Panc1 (cell line): ENCODE results near the gene ZNF316.

ENCODE experiments used
- POLR2AphosphoS5 ChIP-seq: IDR thresholded peaks from 2 replicates; pipeline ENCODE4 v1.6.1; 2012; ENCODE audit warnings: mild to moderate bottlenecking, low read depth, low read length, moderate library complexity
- TF ChIP-seq, protein P1 (sequence below): fragments of 450-650 bp; IDR thresholded peaks from 2 replicates; pipeline ENCODE4 v1.5.1; 2017; ENCODE audit warnings: mild to moderate bottlenecking

- TF ChIP-seq POLR2AphosphoS5, result no peak
- TF ChIP-seq, protein P1, sequence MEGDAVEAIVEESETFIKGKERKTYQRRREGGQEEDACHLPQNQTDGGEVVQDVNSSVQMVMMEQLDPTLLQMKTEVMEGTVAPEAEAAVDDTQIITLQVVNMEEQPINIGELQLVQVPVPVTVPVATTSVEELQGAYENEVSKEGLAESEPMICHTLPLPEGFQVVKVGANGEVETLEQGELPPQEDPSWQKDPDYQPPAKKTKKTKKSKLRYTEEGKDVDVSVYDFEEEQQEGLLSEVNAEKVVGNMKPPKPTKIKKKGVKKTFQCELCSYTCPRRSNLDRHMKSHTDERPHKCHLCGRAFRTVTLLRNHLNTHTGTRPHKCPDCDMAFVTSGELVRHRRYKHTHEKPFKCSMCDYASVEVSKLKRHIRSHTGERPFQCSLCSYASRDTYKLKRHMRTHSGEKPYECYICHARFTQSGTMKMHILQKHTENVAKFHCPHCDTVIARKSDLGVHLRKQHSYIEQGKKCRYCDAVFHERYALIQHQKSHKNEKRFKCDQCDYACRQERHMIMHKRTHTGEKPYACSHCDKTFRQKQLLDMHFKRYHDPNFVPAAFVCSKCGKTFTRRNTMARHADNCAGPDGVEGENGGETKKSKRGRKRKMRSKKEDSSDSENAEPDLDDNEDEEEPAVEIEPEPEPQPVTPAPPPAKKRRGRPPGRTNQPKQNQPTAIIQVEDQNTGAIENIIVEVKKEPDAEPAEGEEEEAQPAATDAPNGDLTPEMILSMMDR, result no peak
These were observed 20.1 kb upstream of the ZNF316 start for GRCh38 chr7:6616854-6617643.
